ENCODE results near the gene ATP11B. TPM values are rescaled to one million over a fixed set of nuclear protein-coding genes. Genes with fewer than 3 reads are reported as not detected.

The ATP11B gene
- total RNA-seq, 2 donors from 2014 or later, result 100 to 129 TPM

DNA sequence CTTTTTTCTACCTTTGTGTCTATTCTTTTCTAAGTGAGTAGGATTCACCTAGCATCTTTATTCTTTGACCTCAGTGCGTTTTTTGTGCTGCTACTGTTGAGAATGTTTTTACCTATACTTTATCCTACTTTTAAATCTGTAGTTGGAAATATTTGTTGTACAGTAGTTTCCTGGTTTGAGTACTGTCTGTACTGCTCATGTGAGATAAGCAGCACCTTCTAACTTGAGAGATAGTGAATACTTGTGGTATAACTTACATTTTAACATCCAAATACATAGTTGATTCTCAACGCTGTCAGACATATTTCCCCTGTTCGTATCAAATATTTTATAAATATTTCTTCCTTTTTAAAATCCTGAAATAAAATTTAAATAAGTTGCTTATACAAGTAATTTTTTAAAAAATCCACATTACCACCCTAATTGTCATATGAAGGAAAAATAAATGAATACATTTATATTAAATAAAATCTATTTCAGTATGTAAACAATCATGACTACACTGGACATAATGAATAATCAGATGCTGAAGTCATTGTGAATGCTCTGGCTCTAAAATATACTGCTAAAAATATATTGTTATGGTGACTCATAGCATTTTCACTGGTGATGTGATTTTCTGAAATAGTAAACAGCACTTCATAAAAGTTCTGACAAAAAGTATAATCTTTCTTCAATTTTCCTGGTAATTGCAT is 17.4 kb downstream of the ATP11B start:
- H3K4me3 ChIP-seq, result no peak overlapping the region
- H3K36me3 ChIP-seq, result no peaks in the 10 kb centered on the region
- H3K27ac ChIP-seq, result no peak overlapping the region
- no peak overlapping the region for H3K9ac ChIP-seq (ENCODE audit: low read depth in 2 of 2, low read length in 2 of 2)
- intact Hi-C loops (cut with DNase I), result no loop called here
- H3K27me3 ChIP-seq, result no peaks in the 10 kb centered on the region
- TF ChIP-seq CTCF (IDR thresholded peaks at IDR 0.05), result no peak
- no peak for DNase-seq
- H3K4me1 ChIP-seq, result peaks cover 7% of the 10 kb centered on the region
- no peaks in the 10 kb centered on the region for H3K9me3 ChIP-seq

DNA sequence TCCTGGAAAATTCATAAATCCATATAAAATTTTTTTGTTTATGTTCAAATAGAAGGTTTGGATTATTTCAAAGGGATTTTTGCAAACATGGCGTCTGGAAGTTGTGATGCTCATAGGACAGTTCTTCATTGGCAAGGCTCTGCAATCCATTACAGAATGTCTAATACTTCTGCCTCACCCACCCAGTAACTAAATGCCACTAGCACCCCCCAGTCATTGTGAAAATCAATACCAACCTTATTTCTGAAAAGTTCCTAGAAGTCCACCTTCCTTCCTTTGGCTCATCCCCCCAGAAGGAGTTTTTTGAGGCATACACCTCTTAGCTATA is 17.9 kb downstream of the ATP11B start:
- TF ChIP-seq CTCF (IDR thresholded peaks at IDR 0.05), result no peak

DNA sequence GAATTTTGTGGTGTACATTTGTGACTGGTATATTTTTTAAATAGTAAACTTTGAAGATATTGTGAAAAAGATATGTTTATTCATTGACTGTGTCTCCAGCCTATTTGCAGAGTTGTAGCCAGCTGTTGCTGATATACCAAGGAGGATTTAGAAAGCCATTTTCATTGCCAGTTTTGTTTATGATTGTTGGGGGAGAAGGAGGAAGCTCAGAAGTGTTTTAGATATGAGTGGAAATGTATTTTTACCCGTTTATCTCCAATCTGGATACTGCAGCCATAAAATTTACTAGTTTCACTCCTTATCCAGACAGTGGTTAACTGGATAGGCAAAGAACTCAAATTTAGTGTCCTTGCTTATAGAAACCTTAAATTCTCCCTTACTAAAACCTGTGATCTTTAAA is 18.8 kb downstream of the ATP11B start:
- DNase-seq, result no peak
- intact Hi-C loops (cut with DNase I), result no loop called here
- Histone ChIP-seq H3K4me1 (peaks cover 7% of the 10 kb centered on the region), H3K9me3 (no peaks in the 10 kb centered on the region), H3K27me3 (no peaks in the 10 kb centered on the region), H3K9ac (ENCODE audit: low read depth in 2 of 2, low read length in 2 of 2) (no peak overlapping the region), H3K4me3 (no peak overlapping the region), H3K36me3 (no peaks in the 10 kb centered on the region), H3K27ac (no peak overlapping the region)
- no peak for TF ChIP-seq CTCF (IDR thresholded peaks at IDR 0.05)

More for the DNA sequence above, 17.9 kb downstream of the ATP11B start:
- Histone ChIP-seq H3K9me3 (no peaks in the 10 kb centered on the region), H3K27ac (no peak overlapping the region), H3K4me1 (peaks cover 7% of the 10 kb centered on the region), H3K36me3 (no peaks in the 10 kb centered on the region), H3K4me3 (no peak overlapping the region), H3K27me3 (no peaks in the 10 kb centered on the region), H3K9ac (ENCODE audit: low read depth in 2 of 2, low read length in 2 of 2) (no peak overlapping the region)
- intact Hi-C loops (cut with DNase I), result no loop called here
- no peak for DNase-seq

DNA sequence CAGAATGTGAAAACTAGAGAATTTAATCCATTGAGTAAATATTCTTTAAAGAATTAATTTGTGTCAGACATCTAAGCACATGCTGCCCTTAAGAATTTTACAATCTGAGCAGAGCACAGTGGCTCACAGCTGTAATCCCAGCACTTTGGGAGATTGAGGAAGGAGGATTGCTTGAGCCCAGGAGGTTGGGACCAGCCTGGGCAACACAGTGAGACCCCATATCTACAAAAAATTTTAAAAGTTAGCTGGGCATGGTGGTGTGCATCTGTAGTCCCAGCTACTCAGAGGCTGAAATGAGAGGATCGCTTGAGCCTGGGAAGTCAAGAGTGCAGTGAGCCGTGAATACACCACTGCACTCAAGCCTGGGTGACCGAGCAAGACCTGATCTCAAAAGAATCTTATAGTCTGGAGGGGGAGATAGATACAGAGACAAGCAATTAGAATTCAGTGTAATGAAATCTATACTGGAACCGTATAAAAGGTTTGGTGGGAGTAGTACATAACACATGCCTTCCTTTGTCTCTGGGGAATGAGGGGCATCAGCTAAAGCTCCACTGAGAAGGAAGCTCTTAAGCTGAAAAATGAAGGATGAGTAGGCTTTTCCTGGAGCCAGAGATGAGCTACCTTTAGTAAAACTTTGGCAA is 21.2 kb downstream of the ATP11B start:
- Histone ChIP-seq H3K27me3 (no peaks in the 10 kb centered on the region), H3K4me3 (no peak overlapping the region), H3K9ac (ENCODE audit: low read depth in 2 of 2, low read length in 2 of 2) (no peak overlapping the region), H3K27ac (no peak overlapping the region), H3K4me1 (peaks cover 7% of the 10 kb centered on the region), H3K36me3 (no peaks in the 10 kb centered on the region), H3K9me3 (no peaks in the 10 kb centered on the region)
- intact Hi-C loops (cut with DNase I), result no loop called here
- no peak for TF ChIP-seq CTCF (IDR thresholded peaks at IDR 0.05)
- DNase-seq, result no peak

DNA sequence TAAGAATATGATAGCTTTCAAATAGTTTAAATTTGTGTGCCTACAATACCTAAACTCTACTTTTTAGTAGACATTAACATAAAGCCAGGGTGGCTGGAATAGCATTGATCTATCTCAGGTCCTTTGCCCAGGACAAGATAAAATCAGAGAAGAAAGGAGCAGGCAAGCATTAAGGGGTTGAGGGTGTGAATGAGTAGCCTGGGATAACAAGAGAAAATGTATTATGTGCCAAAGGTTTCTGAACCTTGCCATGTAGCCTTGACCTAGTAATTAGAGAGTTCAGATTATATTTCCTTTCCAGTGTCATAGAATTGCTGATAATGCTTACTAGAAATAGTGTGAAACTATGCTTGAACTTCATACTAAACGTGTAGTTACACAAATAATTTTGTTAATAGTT is 22.9 kb downstream of the ATP11B start:
- no peak overlapping the region for H3K27ac ChIP-seq
- no peak for TF ChIP-seq CTCF (IDR thresholded peaks at IDR 0.05)
- DNase-seq, result no peak
- intact Hi-C loops (cut with DNase I), result no loop called here
- no peak overlapping the region for H3K9ac ChIP-seq (ENCODE audit: low read depth in 2 of 2, low read length in 2 of 2)
- H3K36me3 ChIP-seq, result no peaks in the 10 kb centered on the region
- H3K4me1 ChIP-seq, result peaks cover 7% of the 10 kb centered on the region
- no peak overlapping the region for H3K4me3 ChIP-seq
- no peaks in the 10 kb centered on the region for H3K9me3 ChIP-seq
- no peaks in the 10 kb centered on the region for H3K27me3 ChIP-seq
